Activated naive CD4-positive, alpha-beta T cell treated with anti-CD3 and anti-CD28 coated beads, Interleukin-2, amount 10 ng/mL, durations not matched to agents 7 days and 5 days (primary cell): Measurements from ENCODE around the gene TMEM39A.

Source experiments
- CTCF ChIA-PET: fragments of 350-600 bp; sonication (Branson Sonifier 250); formaldehyde crosslinking; loops from one replicate; lab custom pipeline; 2021; ENCODE audit warnings: antibody characterized with exemption; lab: Charles Lee
- DNase-seq: peaks from one replicate; pipeline ENCODE4 v3.0.0-alpha.2; 2020
- H3K27ac Mint-ChIP-seq: one replicate; pipeline ENCODE4 v1.8.0; 2021; ENCODE audit warnings: mild to moderate bottlenecking, moderate library complexity, mixed read lengths
- H3K27me3 Mint-ChIP-seq: one replicate; pipeline ENCODE4 v1.8.0; 2021; ENCODE audit warnings: mild to moderate bottlenecking, mixed read lengths
- H3K36me3 Mint-ChIP-seq: one replicate; pipeline ENCODE4 v1.8.0; 2021; ENCODE audit warnings: mixed read lengths
- H3K4me1 Mint-ChIP-seq: one replicate; pipeline ENCODE4 v1.8.0; 2021; ENCODE audit warnings: mixed read lengths
- H3K4me3 Mint-ChIP-seq: one replicate; pipeline ENCODE4 v1.8.0; 2021; ENCODE audit warnings: mild to moderate bottlenecking, moderate library complexity, mixed read lengths
- H3K9me3 Mint-ChIP-seq: one replicate; pipeline ENCODE4 v1.8.0; 2021; ENCODE audit warnings: mixed read lengths

The TMEM39A gene

GRCh38 chr3:119433613-119434325 is 29.6 kb downstream of the TMEM39A start:
- Mint-ChIP-seq H3K4me3 (no peak overlapping the region), H3K4me1 (no peaks in the 10 kb centered on the region), H3K36me3 (peaks cover 80% of the 10 kb centered on the region), H3K27ac (no peak overlapping the region), H3K27me3 (no peaks in the 10 kb centered on the region), H3K9me3 (peaks cover 13% of the 10 kb centered on the region)
- CTCF ChIA-PET = interaction anchor here (0.8 kb wide), 1 partner anchor 133 kb away, joined by 3 read pairs; no protein-coding TSS in a partner anchor
- no peak for DNase-seq

GRCh38 chr3:119428538-119428937 is 34.9 kb downstream of the TMEM39A start:
- Mint-ChIP-seq H3K4me1 (no peaks in the 10 kb centered on the region), H3K9me3 (peaks cover 42% of the 10 kb centered on the region), H3K27me3 (no peaks in the 10 kb centered on the region), H3K27ac (no peak overlapping the region), H3K4me3 (no peak overlapping the region), H3K36me3 (peaks cover 55% of the 10 kb centered on the region)
- CTCF ChIA-PET = interaction anchor here (0.6 kb wide), 1 partner anchor 201 kb away, joined by 3 read pairs; no protein-coding TSS in a partner anchor
- no peak for DNase-seq

- no peak for DNase-seq
- Mint-ChIP-seq H3K4me1 (no peaks in the 10 kb centered on the region), H3K36me3 (peaks cover 49% of the 10 kb centered on the region), H3K27me3 (no peaks in the 10 kb centered on the region), H3K9me3 (peaks cover 42% of the 10 kb centered on the region), H3K27ac (no peak overlapping the region), H3K4me3 (no peak overlapping the region)
- CTCF ChIA-PET = no interaction called here
Measured at GRCh38 chr3:119427669-119428068, 35.7 kb downstream of the TMEM39A start.

- CTCF ChIA-PET = no interaction called here
- Mint-ChIP-seq H3K27ac (no peak overlapping the region), H3K4me1 (peaks cover 7% of the 10 kb centered on the region), H3K27me3 (no peaks in the 10 kb centered on the region), H3K4me3 (no peak overlapping the region), H3K36me3 (no peaks in the 10 kb centered on the region), H3K9me3 (peaks cover under 1% of the 10 kb centered on the region)
- no peak for DNase-seq
Measured at GRCh38 chr3:119420196-119420595, 43.2 kb downstream of the TMEM39A start.

- no peak for DNase-seq
- H3K9me3 Mint-ChIP-seq = no peaks in the 10 kb centered on the region
- no peak overlapping the region for H3K4me3 Mint-ChIP-seq
- H3K4me1 Mint-ChIP-seq = peaks cover 7% of the 10 kb centered on the region
- H3K27ac Mint-ChIP-seq = no peak overlapping the region
- H3K27me3 Mint-ChIP-seq = no peaks in the 10 kb centered on the region
- CTCF ChIA-PET = interaction anchor here (0.7 kb wide), 1 partner anchor 123 kb away, joined by 3 read pairs; no protein-coding TSS in a partner anchor
- H3K36me3 Mint-ChIP-seq = no peaks in the 10 kb centered on the region
Measured at GRCh38 chr3:119418641-119419040, 44.8 kb downstream of the TMEM39A start.

- DNase-seq = no peak
- CTCF ChIA-PET = interaction anchor here (1.1 kb wide), 1 partner anchor 263 kb away, joined by 3 read pairs; no protein-coding TSS in a partner anchor
- H3K9me3 Mint-ChIP-seq = no peaks in the 10 kb centered on the region
- H3K36me3 Mint-ChIP-seq = no peaks in the 10 kb centered on the region
- H3K4me3 Mint-ChIP-seq = no peak overlapping the region
- no peak overlapping the region for H3K27ac Mint-ChIP-seq
- H3K27me3 Mint-ChIP-seq = no peaks in the 10 kb centered on the region
- H3K4me1 Mint-ChIP-seq = peaks cover 7% of the 10 kb centered on the region
Measured at GRCh38 chr3:119417771-119418512, 45.5 kb downstream of the TMEM39A start.

GRCh38 chr3:119416873-119417272 is 46.5 kb downstream of the TMEM39A start:
- Mint-ChIP-seq H3K9me3 (no peaks in the 10 kb centered on the region), H3K4me3 (no peak overlapping the region), H3K4me1 (peaks cover 5% of the 10 kb centered on the region), H3K27me3 (no peaks in the 10 kb centered on the region), H3K27ac (no peak overlapping the region), H3K36me3 (no peaks in the 10 kb centered on the region)
- DNase-seq = no peak
- CTCF ChIA-PET = interaction anchor here (1.1 kb wide), 1 partner anchor 264 kb away, joined by 3 read pairs; no protein-coding TSS in a partner anchor

- CTCF ChIA-PET = no interaction called here
- no peak overlapping the region for H3K27ac Mint-ChIP-seq
- H3K9me3 Mint-ChIP-seq = no peaks in the 10 kb centered on the region
- no peaks in the 10 kb centered on the region for H3K4me1 Mint-ChIP-seq
- no peak overlapping the region for H3K4me3 Mint-ChIP-seq
- no peaks in the 10 kb centered on the region for H3K27me3 Mint-ChIP-seq
- H3K36me3 Mint-ChIP-seq = no peaks in the 10 kb centered on the region
- DNase-seq = no peak
Measured at GRCh38 chr3:119413603-119414280, 49.7 kb downstream of the TMEM39A start.

- H3K4me3 Mint-ChIP-seq = no peak overlapping the region
- no peaks in the 10 kb centered on the region for H3K27me3 Mint-ChIP-seq
- H3K27ac Mint-ChIP-seq = no peak overlapping the region
- no peak for DNase-seq
- H3K36me3 Mint-ChIP-seq = no peaks in the 10 kb centered on the region
- no peaks in the 10 kb centered on the region for H3K9me3 Mint-ChIP-seq
- H3K4me1 Mint-ChIP-seq = no peaks in the 10 kb centered on the region
- CTCF ChIA-PET = no interaction called here
Measured at GRCh38 chr3:119409844-119410243, 53.6 kb downstream of the TMEM39A start.

- no peaks in the 10 kb centered on the region for H3K36me3 Mint-ChIP-seq
Measured at GRCh38 chr3:119408243-119408950, 55.0 kb downstream of the TMEM39A start.

GRCh38 chr3:119405315-119405714 is 58.1 kb downstream of the TMEM39A start:
- no peaks in the 10 kb centered on the region for H3K27me3 Mint-ChIP-seq
- H3K36me3 Mint-ChIP-seq = no peaks in the 10 kb centered on the region
- no peak overlapping the region for H3K27ac Mint-ChIP-seq
- H3K9me3 Mint-ChIP-seq = no peaks in the 10 kb centered on the region
- no peak overlapping the region for H3K4me3 Mint-ChIP-seq
- CTCF ChIA-PET = interaction anchor here (0.6 kb wide), 1 partner anchor 554 kb away, joined by 3 read pairs; no protein-coding TSS in a partner anchor
- no peak for DNase-seq
- peaks cover 10% of the 10 kb centered on the region for H3K4me1 Mint-ChIP-seq

More at GRCh38 chr3:119408243-119408950, 55.0 kb downstream of the TMEM39A start:
- Mint-ChIP-seq H3K27me3 (no peaks in the 10 kb centered on the region), H3K4me3 (no peak overlapping the region), H3K4me1 (no peaks in the 10 kb centered on the region), H3K9me3 (no peaks in the 10 kb centered on the region), H3K27ac (no peak overlapping the region)
- DNase-seq = no peak
- CTCF ChIA-PET = no interaction called here

GRCh38 chr3:119403201-119403600 is 60.2 kb downstream of the TMEM39A start:
- H3K4me3 Mint-ChIP-seq = no peak overlapping the region
- no peak overlapping the region for H3K27ac Mint-ChIP-seq
- no peaks in the 10 kb centered on the region for H3K36me3 Mint-ChIP-seq
- DNase-seq = no peak
- H3K4me1 Mint-ChIP-seq = peaks cover 10% of the 10 kb centered on the region
- H3K9me3 Mint-ChIP-seq = no peaks in the 10 kb centered on the region
- H3K27me3 Mint-ChIP-seq = no peaks in the 10 kb centered on the region
- CTCF ChIA-PET = interaction anchor here (0.7 kb wide), 1 partner anchor 110 kb away, joined by 3 read pairs; no protein-coding TSS in a partner anchor

GRCh38 chr3:119402791-119403190 is 60.6 kb downstream of the TMEM39A start:
- Mint-ChIP-seq H3K4me1 (peaks cover 10% of the 10 kb centered on the region), H3K27me3 (no peaks in the 10 kb centered on the region), H3K36me3 (no peaks in the 10 kb centered on the region), H3K9me3 (no peaks in the 10 kb centered on the region), H3K4me3 (no peak overlapping the region), H3K27ac (no peak overlapping the region)
- CTCF ChIA-PET = no interaction called here
- DNase-seq = no peak
